Ishikawa (cell line): Measurements from ENCODE around the gene FGF14.

ENCODE experiments used
- CEBPB ChIP-seq: IDR thresholded peaks from 2 replicates; pipeline ENCODE4 v1.6.1; 2012
- CREB1 ChIP-seq: IDR thresholded peaks from 2 replicates; pipeline ENCODE4 v1.6.1; 2012; ENCODE audit warnings: low read depth
- EP300 ChIP-seq: IDR thresholded peaks from 2 replicates; pipeline ENCODE4 v1.6.1; 2012; ENCODE audit warnings: borderline replicate concordance
- RAD21 ChIP-seq: IDR thresholded peaks from 2 replicates; pipeline ENCODE4 v1.6.1; 2012; ENCODE audit warnings: low read depth
- TAF1 ChIP-seq: IDR thresholded peaks from 2 replicates; pipeline ENCODE4 v1.6.1; 2012; ENCODE audit warnings: low read depth, mild to moderate bottlenecking
- TCF12 ChIP-seq: IDR thresholded peaks from 2 replicates; pipeline ENCODE4 v1.6.1; 2012; ENCODE audit warnings: low read depth
- YY1 ChIP-seq: IDR thresholded peaks from 2 replicates; pipeline ENCODE4 v1.6.1; 2012; ENCODE audit warnings: low read depth

GRCh38 chr13:101829484-101829883 is 572.4 kb downstream of the FGF14 start:
- TF ChIP-seq CREB1 (no peak), CEBPB (no peak), TCF12 (no peak), EP300 (no peak), RAD21 (no peak), YY1 (no peak), TAF1 (no peak)
